Activated gamma-delta T cell treated with anti-CD3 and anti-CD28 coated beads, Interleukin-2, amount 50 U/mL, for 16 hours (primary cell): ENCODE results near the gene SENP2.
"Not testable (repeated sequence)": the region's sequence is repeated elsewhere in the genome, so short reads cannot be mapped to it uniquely, and the experiment has no call there.

Experiments used
- DNase-seq: peaks from one replicate; pipeline ENCODE4 v3.0.0-alpha.2; 2020; ENCODE audit warnings: low read depth

The SENP2 gene

GRCh38 chr3:185586686-185587039, 568 bp downstream of the SENP2 start:
- DNase-seq: no peak

GRCh38 chr3:185594073-185594472, 8.0 kb downstream of the SENP2 start:
- no peak for DNase-seq

GRCh38 chr3:185595526-185595925, 9.4 kb downstream of the SENP2 start:
- DNase-seq: no peak

DNA sequence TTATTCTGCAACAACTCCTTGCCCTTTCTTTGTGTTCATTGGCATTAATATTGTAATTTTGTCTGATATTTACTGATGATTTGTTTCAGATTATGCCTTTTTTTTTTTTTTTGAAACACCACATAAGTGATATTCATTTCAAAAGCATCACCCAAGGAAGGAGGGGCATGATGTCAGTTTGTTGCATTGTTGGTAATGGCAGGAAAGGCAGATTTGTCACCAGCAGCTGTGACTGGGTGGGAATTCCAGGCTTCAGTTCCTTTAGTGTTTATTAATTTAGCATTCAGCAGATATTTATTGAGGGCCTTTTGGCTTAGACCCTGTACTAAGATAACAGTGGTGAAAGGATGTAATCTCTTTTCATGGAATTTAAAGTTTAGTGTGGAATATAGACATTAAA, 19.5 kb downstream of the SENP2 start:
- DNase-seq: no peak

DNA sequence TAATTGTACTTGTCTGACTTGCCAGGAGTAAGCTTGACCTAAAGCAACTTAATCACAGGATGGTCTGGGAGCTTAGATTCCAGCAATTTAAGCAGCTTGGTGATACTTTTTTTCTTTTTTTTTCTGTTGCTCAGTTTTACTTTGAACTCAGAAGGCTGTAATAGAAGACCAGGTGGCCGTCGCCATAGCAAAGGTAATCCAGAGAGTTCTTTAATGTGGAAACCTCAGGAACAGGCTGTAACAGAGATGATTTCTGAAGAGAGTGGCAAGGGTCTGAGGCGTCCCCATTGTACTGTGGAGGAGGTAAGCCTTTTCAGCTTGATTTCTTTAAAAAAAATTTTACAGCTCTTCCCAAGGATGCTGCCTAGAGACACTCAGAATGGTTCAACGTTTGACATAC, 20.1 kb downstream of the SENP2 start:
- no peak for DNase-seq

GRCh38 chr3:185613016-185613415, 26.9 kb downstream of the SENP2 start:
- no peak for DNase-seq

GRCh38 chr3:185623939-185624665, 38.0 kb downstream of the SENP2 start:
- no peak for DNase-seq

GRCh38 chr3:185625784-185626183, 39.7 kb downstream of the SENP2 start:
- DNase-seq: no peak

- DNase-seq: no peak
Observed at GRCh38 chr3:185629554-185630181, 43.6 kb downstream of the SENP2 start.

GRCh38 chr3:185630182-185630622, 44.1 kb downstream of the SENP2 start:
- DNase-seq: no peak

- DNase-seq: no peak
Observed at GRCh38 chr3:185631108-185631507, 45.0 kb downstream of the SENP2 start.

- no peak for DNase-seq
Observed at GRCh38 chr3:185631508-185632206, 45.6 kb downstream of the SENP2 start.

GRCh38 chr3:185632996-185633395, 46.9 kb downstream of the SENP2 start:
- DNase-seq: no peak

GRCh38 chr3:185637388-185637787, 51.3 kb downstream of the SENP2 start:
- DNase-seq: no peak

GRCh38 chr3:185638651-185639050, 52.6 kb downstream of the SENP2 start:
- not testable (repeated sequence) for DNase-seq

- no peak for DNase-seq
Observed at GRCh38 chr3:185639632-185640206, 53.6 kb downstream of the SENP2 start.

DNA sequence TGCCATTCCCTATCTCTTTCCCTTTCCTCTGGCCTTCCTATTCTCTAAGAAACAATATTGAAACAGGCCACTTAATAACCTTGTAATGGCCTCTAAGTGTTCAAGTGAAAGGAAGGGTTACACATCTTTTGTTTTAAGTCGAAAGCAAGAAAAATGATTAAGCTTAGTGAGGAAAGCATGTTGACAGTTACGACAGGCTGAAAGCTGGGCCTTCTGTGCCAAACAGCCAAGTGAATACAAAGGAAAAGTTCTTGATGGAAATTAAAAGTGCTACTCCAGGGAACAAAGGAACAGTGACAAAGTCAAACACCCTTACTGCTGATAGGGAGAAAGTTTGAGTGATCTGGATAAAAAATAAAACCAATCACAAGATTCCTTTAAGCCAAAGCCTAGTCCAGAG, 54.2 kb downstream of the SENP2 start:
- DNase-seq: no peak

GRCh38 chr3:185645191-185645590, 59.1 kb downstream of the SENP2 start:
- not testable (repeated sequence) for DNase-seq

DNA sequence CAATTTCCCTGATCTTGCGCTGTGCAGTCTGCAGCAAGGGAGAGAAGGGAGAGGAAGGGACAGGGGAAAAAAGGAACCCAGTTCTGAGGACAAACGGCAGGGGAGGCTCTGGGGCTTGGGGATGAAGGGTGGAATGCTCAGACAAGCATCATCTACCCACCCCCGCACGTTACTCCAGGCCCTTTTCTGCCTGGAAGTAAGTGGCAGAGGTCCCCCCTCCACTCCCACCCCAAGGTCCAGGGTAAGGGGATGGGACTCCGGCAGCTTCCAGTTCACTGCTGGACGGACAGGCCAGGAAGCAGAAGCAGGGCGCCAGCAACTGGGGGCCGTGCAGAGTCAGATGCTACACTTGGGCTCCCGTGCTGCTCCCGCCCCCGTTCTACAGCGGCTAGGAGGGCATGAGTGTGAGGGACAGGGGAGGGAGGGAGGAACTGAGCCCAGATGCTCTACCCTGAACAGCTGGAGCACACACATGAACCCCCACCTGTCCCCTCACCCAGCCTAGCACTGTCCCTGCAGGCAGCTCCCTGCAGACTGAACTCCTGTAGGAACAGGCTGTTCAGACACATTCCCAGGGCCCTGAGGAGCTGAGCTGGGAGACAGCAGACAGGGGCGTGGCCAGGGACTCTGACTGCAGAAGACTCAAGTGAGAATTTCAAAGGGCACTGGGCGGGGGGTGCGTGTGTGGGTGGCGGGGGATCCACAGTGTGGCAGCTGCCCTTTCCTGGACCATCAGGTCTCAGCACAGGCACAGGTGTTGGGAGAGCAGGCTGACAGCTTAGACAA, 59.7 kb downstream of the SENP2 start:
- DNase-seq: no peak

DNA sequence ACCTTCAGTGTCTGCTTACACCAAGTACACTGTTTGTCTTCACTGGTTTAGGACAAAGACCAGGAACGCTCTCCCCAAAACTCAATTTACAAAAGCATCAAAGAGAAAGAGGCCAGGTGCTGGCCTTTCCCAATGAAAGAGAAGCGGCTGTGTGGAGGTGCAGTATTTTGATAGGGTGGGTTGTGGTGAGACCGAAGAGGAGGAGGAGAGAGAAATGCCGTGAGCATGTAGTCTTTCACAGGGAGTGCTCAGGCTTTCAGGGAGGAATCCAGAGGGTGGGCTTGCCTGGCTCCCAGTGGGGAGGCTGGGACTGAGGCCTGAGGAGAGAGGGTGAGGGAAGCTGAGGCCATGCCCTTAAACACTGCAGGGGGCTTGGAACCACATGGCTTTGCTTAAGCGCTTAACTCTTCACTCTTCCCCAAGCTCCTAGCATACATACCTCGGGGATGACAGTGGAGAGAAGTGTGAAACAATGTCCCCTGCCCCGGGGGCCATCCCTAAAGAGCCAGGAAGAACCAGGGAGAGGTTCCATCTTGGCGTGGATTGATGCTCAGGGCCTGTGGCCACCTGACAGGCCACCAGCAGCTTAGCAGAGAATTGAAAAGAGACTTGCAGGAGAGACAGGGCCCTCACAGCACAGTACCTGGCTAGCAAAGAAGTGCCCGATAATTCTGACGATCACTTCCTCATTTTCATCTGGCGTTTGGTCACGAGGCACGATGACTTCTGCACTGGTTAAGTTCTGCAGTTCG, 60.5 kb downstream of the SENP2 start:
- no peak for DNase-seq

DNA sequence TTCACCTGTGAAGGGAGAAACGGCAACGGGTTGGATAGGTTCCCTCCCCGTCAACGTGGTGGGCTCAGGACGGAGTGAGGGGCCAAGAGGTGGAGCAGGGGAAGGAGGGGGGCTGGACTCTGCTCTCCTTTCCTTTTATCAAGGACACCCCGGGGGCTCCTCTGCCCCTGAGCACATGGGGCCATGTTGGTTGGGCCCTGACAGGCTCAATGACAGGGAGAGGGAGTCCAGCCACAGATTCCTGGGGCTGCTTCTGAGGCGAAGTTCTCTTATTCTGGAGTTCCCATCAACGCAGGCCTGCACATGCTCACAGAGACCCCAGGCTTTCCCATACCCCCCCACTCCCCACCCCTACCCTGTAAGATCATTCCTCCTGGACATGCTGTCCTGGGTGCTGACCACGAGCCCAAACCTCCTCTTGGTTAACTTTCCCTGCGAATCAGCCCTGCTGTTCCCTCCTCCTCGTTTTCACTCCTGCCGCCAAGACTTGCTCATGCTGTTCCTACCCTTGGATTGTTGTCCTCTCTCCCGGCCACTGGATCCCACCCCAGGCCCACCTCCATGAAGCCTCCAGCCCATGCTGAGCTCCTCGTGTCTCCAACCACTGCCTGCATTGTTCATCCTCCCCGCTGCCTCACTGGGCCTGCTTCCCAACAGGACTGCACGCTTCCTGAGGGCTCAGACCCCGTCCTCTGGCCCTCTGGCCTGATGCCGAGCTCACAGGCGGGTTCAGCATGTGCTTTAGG, 61.2 kb downstream of the SENP2 start:
- no peak for DNase-seq
